ENCODE data around the gene ZNF79. TPM values are rescaled to one million over a fixed set of nuclear protein-coding genes. Genes with fewer than 3 reads are reported as not detected.

Gene ZNF79
- total RNA-seq, 3 donors from 2014 or later, result 5.1 to 13.6 (median 5.7) TPM

GRCh38 chr9:127494304-127494702 lies 70.1 kb downstream of the ZNF79 start:
- Histone ChIP-seq H3K9me3 (no peaks in the 10 kb centered on the region), H3K4me3 (no peak overlapping the region), H3K36me3 (ENCODE audit: low read depth) (no peaks in the 10 kb centered on the region), H3K4me1 (ENCODE audit: low read depth) (peaks cover 6% of the 10 kb centered on the region)
- intact Hi-C loops (cut with DNase I, micrococcal nuclease), result no loop called here
- peak; percentile 40 for ATAC-seq
- TF ChIP-seq CTCF (IDR thresholded peaks at IDR 0.05), result no peak
- DNase-seq, result no peak

Other genes starting within 250 kb of the ZNF79 start
- gene GARNL3, start 159.6 kb upstream of the ZNF79 start, total RNA-seq, result 10 to 100 TPM in 1 of 3 donors, 1 to 10 TPM in 2; 5.4 to 14.2 (median 8.6) TPM
- 10 to 100 TPM; 17.3 to 60.1 (median 23.0) TPM for gene SLC2A8, start 27.2 kb upstream of the ZNF79 start, total RNA-seq
- gene RPL12, start 27.0 kb downstream of the ZNF79 start, total RNA-seq, result 100 to 1,000 TPM; 726 to 998 (median 926) TPM
- 10 to 100 TPM; 16.8 to 29.0 (median 17.9) TPM for gene LRSAM1, start 27.1 kb downstream of the ZNF79 start, total RNA-seq
- gene STXBP1, start 187.9 kb downstream of the ZNF79 start, total RNA-seq, result 10 to 100 TPM; 11.8 to 37.1 (median 17.1) TPM